Endothelial cell of umbilical vein (primary cell): ENCODE measurements around the gene PLPP3. TPM values are rescaled to one million over a fixed set of nuclear protein-coding genes. Genes with fewer than 3 reads are reported as not detected.

Experiments used
- BruUV-seq: library from RNA; stranded (reverse); fragments of 400-500 nt; replicated peaks from 2 replicates; lab custom pipeline; 2021; lab: Mats Ljungman, UMichigan
- CTCF ChIA-PET: fragments of 300-600, 350-600 bp; sonication (Branson Sonifier 250); formaldehyde crosslinking; loops from one replicate; lab custom pipeline; 2021; ENCODE audit warnings: antibody characterized with exemption, inconsistent platforms; lab: Charles Lee
- POLR2A ChIA-PET: fragments of 300-600, 350-600 bp; sonication (Branson Sonifier 250); formaldehyde crosslinking; loops from one replicate; lab custom pipeline; 2021; ENCODE audit warnings: antibody characterized with exemption, inconsistent platforms; lab: Charles Lee
- DNase-seq: peaks from one replicate; pipeline ENCODE4 v3.0.0-alpha.2; 2011; ENCODE audit warnings: low read depth, low spot score
- FAIRE-seq: peaks from 2 replicates; lab custom pipeline; 2011; peaks lifted over from hg19 to GRCh38; lab: Jason Lieb, UNC
- H2AFZ ChIP-seq: 2 replicates; pipeline ENCODE4 v1.6.0; 2012; ENCODE audit warnings: low read depth, low read length, control low read depth, inconsistent platforms
- H3K27ac ChIP-seq: 2 replicates; pipeline ENCODE4 v1.5.1; 2011; ENCODE audit warnings: low read depth, mild to moderate bottlenecking, control low read depth, low read length, moderate library complexity; ENCODE audit not compliant: insufficient read depth
- H3K27me3 ChIP-seq, 2 experiments: 2 replicates each; pipeline versions ENCODE4 v1.6.0 to v1.6.1; 2011; ENCODE audit warnings: low read length in 2 of 2, mixed read lengths in 1 of 2; ENCODE audit not compliant: control insufficient read depth in 2 of 2, insufficient read depth in 2 of 2
- H3K36me3 ChIP-seq, 2 experiments: 2 replicates in 1 of 2; 3 replicates in 1 of 2; pipeline ENCODE4 v1.5.1; 2011; ENCODE audit warnings: low read length in 2 of 2, mild to moderate bottlenecking in 1 of 2, moderate library complexity in 1 of 2; ENCODE audit not compliant: control insufficient read depth in 2 of 2, insufficient read depth in 2 of 2; ENCODE audit errors: extremely low read depth in 1 of 2
- H3K4me1 ChIP-seq: 3 replicates; pipeline ENCODE4 v1.5.1; 2011; ENCODE audit warnings: mild to moderate bottlenecking, low read length; ENCODE audit not compliant: control insufficient read depth, insufficient read depth; ENCODE audit errors: extremely low read depth
- H3K4me2 ChIP-seq: 2 replicates; pipeline ENCODE4 v1.6.1; 2011; ENCODE audit warnings: low read length, control low read depth, mixed read lengths; ENCODE audit not compliant: insufficient read depth
- H3K4me3 ChIP-seq, 3 experiments: fragments of 200-600 bp in 1 of 3; sonication (generic), shearing (Covaris generic) in 1 of 3; replicated peaks in 1 of 3; 2 replicates each; pipeline ENCODE4 v1.5.1; 2011 to 2016; ENCODE audit warnings: control low read depth in 3 of 3, low read length in 3 of 3, mild to moderate bottlenecking in 2 of 3, inconsistent platforms in 1 of 3, low read depth in 1 of 3, moderate library complexity in 1 of 3; ENCODE audit not compliant: insufficient read depth in 1 of 3
- H3K79me2 ChIP-seq: 2 replicates; pipeline ENCODE4 v1.6.0; 2012; ENCODE audit warnings: low read length, inconsistent platforms; ENCODE audit not compliant: control insufficient read depth, insufficient read depth
- H3K9ac ChIP-seq: replicated peaks from 2 replicates; pipeline ENCODE3; 2011; ENCODE audit warnings: low read length, control low read depth; ENCODE audit not compliant: insufficient read depth; ENCODE audit errors: extremely low read depth
- H3K9me1 ChIP-seq: replicated peaks from 3 replicates; pipeline ENCODE4 v1.6.0; 2011; ENCODE audit warnings: mild to moderate bottlenecking, low read length; ENCODE audit not compliant: control insufficient read depth, insufficient read depth; ENCODE audit errors: extremely low read depth
- H3K9me3 ChIP-seq: replicated peaks from 2 replicates; pipeline ENCODE4 v1.5.1; 2012; ENCODE audit warnings: low read length, inconsistent platforms; ENCODE audit not compliant: control insufficient read depth, insufficient read depth
- H4K20me1 ChIP-seq: replicated peaks from 2 replicates; pipeline ENCODE3; 2011; ENCODE audit warnings: mild to moderate bottlenecking, low read length; ENCODE audit not compliant: control insufficient read depth, insufficient read depth; ENCODE audit errors: extremely low read depth
- CTCF ChIP-seq, 2 donors: IDR thresholded peaks; 1 replicate in 1 of 2; 2 replicates in 1 of 2; pipeline ENCODE4 v1.5.1; 2011; ENCODE audit warnings: low read length in 2 of 2, mild to moderate bottlenecking in 2 of 2, moderate library complexity in 2 of 2, control low read depth in 1 of 2, inconsistent platforms in 1 of 2, low read depth in 1 of 2; ENCODE audit not compliant: insufficient read depth in 1 of 2; ENCODE audit errors: extremely low read depth in 1 of 2
- EZH2 ChIP-seq: IDR thresholded peaks from 2 replicates; pipeline ENCODE4 v1.6.1; 2012; ENCODE audit warnings: borderline replicate concordance, low read depth, mild to moderate bottlenecking, moderate library complexity, low read length, inconsistent platforms; ENCODE audit not compliant: severe bottlenecking
- FOS ChIP-seq: IDR thresholded peaks from 2 replicates; pipeline ENCODE4 v1.6.1; 2011; ENCODE audit warnings: mild to moderate bottlenecking, low read length, moderate library complexity, borderline replicate concordance; ENCODE audit not compliant: insufficient read depth
- GATA2 ChIP-seq: IDR thresholded peaks from 2 replicates; pipeline ENCODE4 v1.7.0; 2011; ENCODE audit warnings: low read depth, mild to moderate bottlenecking, moderate library complexity, mixed read lengths, low read length; ENCODE audit not compliant: insufficient read length, insufficient read depth
- JUN ChIP-seq: IDR thresholded peaks from 2 replicates; pipeline ENCODE4 v1.6.1; 2011; ENCODE audit warnings: borderline replicate concordance, low read depth; ENCODE audit not compliant: insufficient read length, insufficient read depth
- MAX ChIP-seq: IDR thresholded peaks from 2 replicates; pipeline ENCODE4 v1.6.1; 2011; ENCODE audit not compliant: insufficient read depth, insufficient read length
- MYC ChIP-seq: IDR thresholded peaks from one replicate; pipeline ENCODE4 v1.6.1; 2011; ENCODE audit warnings: mild to moderate bottlenecking, low read depth, low read length
- POLR2A ChIP-seq: IDR thresholded peaks from 2 replicates; pipeline ENCODE4 v1.6.1; 2012; ENCODE audit warnings: low read depth, mild to moderate bottlenecking, control low read depth, low read length
- POLR2AphosphoS5 ChIP-seq: IDR thresholded peaks from 2 replicates; pipeline ENCODE4 v1.6.1; 2012; ENCODE audit warnings: low read depth, mild to moderate bottlenecking, control low read depth, low read length, moderate library complexity; ENCODE audit not compliant: insufficient read depth
- dilution Hi-C: fragments of 300-500 bp; cut with MboI; formaldehyde crosslinking; loops from one replicate; pipeline ENCODE4 v1.15.0; 2019; ENCODE audit warnings: low sequenced_read_pairs; ENCODE audit not compliant: extremely low pct_ligation_motif_present
- intact Hi-C: fragments of 100-400 bp; cut with micrococcal nuclease; formaldehyde crosslinking; loops from one replicate; pipeline ENCODE4 v1.10.0; 2022
- polyA plus RNA-seq, 4 experiments: library from polyadenylated mRNA; depleted of rRNA in 3 of 4; stranded (reverse) in 3 of 4; unstranded in 1 of 4; fragments of >200 nt; gene quantifications; 2 replicates each; pipeline versions ENCODE4 v1.2.1 to v1.2.3, GENCODE V29; 2011 to 2012; ENCODE audit warnings: missing spikeins in 1 of 4
- total RNA-seq: library from RNA; stranded (reverse); gene quantifications from 2 replicates; pipeline ENCODE4 v1.2.3, GENCODE V29; 2021

Gene PLPP3
- total and polyA plus RNA-seq, 2 donors (not counting 3 experiments of a cell fraction or from before 2014, with no cell fraction given), result 11.3 to 14.1 TPM

- Histone ChIP-seq H4K20me1 (no peaks in the 10 kb centered on the region), H3K4me3 (no peak overlapping the region), H3K9me1 (no peaks in the 10 kb centered on the region), H3K27ac (no peak overlapping the region), H3K4me2 (no peak overlapping the region), H2AFZ (no peak overlapping the region), H3K79me2 (no peaks in the 10 kb centered on the region), H3K4me1 (no peaks in the 10 kb centered on the region), H3K9ac (no peak overlapping the region), H3K27me3 (no peaks in the 10 kb centered on the region), H3K36me3 (peaks cover 0 to 3% of the 10 kb centered on the region in 2 experiments), H3K9me3 (no peaks in the 10 kb centered on the region)
- dilution Hi-C loops (no loop called here), intact Hi-C loops (no loop called here)
- no peak for DNase-seq
- BruUV-seq, result no TSS peak
- TF ChIP-seq CTCF (IDR thresholded peaks at IDR 0.05; ENCODE audit: extremely low read depth in 1 of 2, insufficient read depth in 1 of 2, low read depth in 1 of 2, low read length in 2 of 2) (no peak), POLR2AphosphoS5 (no peak), JUN (no peak), MYC (no peak), FOS (no peak), POLR2A (no peak), GATA2 (no peak), EZH2 (no peak), MAX (no peak)
- FAIRE-seq, result no peak
- CTCF ChIA-PET, result interaction anchor here (0.8 to 1.2 kb wide), 2 partner anchors 24 to 1057 kb away, joined by 3 read pairs; no protein-coding TSS in a partner anchor
- POLR2A ChIA-PET, result no interaction called here
These were observed 44.0 kb downstream of the PLPP3 start for GRCh38 chr1:56535362-56535761.
